A549 (cell line): Measurements from ENCODE around the gene C6orf132.

ENCODE experiments used
- BHLHE40 ChIP-seq: IDR thresholded peaks from 2 replicates; pipeline ENCODE4 v1.6.1; 2012; ENCODE audit warnings: low read depth, low read length, inconsistent platforms
- CTCF ChIP-seq: fragments of >200 bp; sonication (Bioruptor Twin); formaldehyde crosslinking; IDR thresholded peaks from 3 replicates; pipeline ENCODE4 v1.5.1; 2016
- ELK1 ChIP-seq: fragments of 150-350 bp; IDR thresholded peaks from 2 replicates; pipeline ENCODE4 v1.6.1; 2014; ENCODE audit warnings: low read depth, mild to moderate bottlenecking, low read length
- HDAC2 ChIP-seq: fragments of 200-600 bp; sonication (generic); IDR thresholded peaks from 2 replicates; pipeline ENCODE4 v1.6.1; 2016
- RCOR1 ChIP-seq: fragments of 150-350 bp; IDR thresholded peaks from 2 replicates; pipeline ENCODE4 v1.6.1; 2014; ENCODE audit warnings: antibody characterized with exemption, low read length, low read depth

- no peak for TF ChIP-seq ELK1
- no peak for TF ChIP-seq RCOR1
- TF ChIP-seq CTCF = 0 out of 3 replicates have a peak, but pooled peaks have one; percentile 12
- no peak for TF ChIP-seq HDAC2
- TF ChIP-seq BHLHE40 = no peak
These were observed 33.4 kb upstream of the C6orf132 start for GRCh38 chr6:42175860-42176259.
